ENCODE measurements around the gene DENND11. TPM values are rescaled to one million over a fixed set of nuclear protein-coding genes. Genes with fewer than 3 reads are reported as not detected.

DENND11 gene
- total RNA-seq, 1 donor from 2014 or later = 9.5 TPM

DNA sequence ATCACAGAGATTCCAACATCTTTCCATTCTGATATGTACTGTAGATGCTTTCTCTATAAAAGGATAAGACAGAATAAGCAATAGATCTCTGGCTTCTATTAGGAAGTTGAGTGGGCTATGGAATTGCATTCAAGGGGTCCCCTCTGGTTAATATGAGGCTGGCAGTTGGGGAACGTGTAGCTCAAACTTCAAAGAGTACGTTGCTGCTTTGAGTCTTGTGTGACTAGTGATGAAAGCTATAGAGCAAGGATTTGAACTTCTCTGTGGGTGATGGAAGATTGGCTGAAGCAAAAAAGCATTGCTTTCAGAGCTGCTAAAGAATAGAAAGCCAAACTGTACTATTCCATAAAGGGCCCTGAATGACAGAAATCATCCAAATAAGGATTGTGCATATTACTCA lies 12.6 kb upstream of the DENND11 start:
- Mint-ChIP-seq H3K9me3 (ENCODE audit: unreplicated experiment) (no peaks in the 10 kb centered on the region), H3K27ac (ENCODE audit: unreplicated experiment) (no peak overlapping the region), H3K4me1 (ENCODE audit: low read depth, unreplicated experiment) (no peaks in the 10 kb centered on the region), H3K27me3 (ENCODE audit: unreplicated experiment) (no peaks in the 10 kb centered on the region), H3K4me3 (ENCODE audit: unreplicated experiment) (no peak overlapping the region), H3K36me3 (ENCODE audit: unreplicated experiment) (no peaks in the 10 kb centered on the region)
- TF ChIP-seq, protein P1, sequence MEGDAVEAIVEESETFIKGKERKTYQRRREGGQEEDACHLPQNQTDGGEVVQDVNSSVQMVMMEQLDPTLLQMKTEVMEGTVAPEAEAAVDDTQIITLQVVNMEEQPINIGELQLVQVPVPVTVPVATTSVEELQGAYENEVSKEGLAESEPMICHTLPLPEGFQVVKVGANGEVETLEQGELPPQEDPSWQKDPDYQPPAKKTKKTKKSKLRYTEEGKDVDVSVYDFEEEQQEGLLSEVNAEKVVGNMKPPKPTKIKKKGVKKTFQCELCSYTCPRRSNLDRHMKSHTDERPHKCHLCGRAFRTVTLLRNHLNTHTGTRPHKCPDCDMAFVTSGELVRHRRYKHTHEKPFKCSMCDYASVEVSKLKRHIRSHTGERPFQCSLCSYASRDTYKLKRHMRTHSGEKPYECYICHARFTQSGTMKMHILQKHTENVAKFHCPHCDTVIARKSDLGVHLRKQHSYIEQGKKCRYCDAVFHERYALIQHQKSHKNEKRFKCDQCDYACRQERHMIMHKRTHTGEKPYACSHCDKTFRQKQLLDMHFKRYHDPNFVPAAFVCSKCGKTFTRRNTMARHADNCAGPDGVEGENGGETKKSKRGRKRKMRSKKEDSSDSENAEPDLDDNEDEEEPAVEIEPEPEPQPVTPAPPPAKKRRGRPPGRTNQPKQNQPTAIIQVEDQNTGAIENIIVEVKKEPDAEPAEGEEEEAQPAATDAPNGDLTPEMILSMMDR (IDR thresholded peaks at IDR 0.05; ENCODE audit: partially characterized antibody, unreplicated experiment) = no peak
- no peak for DNase-seq

DNA sequence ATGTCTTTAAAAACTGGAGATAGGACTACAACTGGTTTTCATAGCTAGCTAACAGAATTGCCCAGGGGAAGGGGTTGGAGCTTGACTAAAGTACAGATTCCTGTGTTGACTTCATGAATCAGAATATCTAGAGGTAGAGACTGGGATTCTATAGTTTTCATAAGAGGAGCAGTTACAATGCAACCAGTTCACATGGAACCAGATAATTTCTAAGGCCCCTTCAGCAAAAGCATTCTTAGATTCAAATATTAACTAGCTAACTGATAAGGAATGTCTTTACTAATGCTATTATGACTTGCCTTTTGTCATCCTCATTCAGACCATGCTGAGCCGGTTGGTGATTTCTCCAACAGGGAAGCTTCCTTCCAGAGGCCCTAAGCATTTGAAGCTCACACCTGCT lies 11.9 kb upstream of the DENND11 start:
- H3K27ac Mint-ChIP-seq (ENCODE audit: unreplicated experiment) = no peak overlapping the region
- no peaks in the 10 kb centered on the region for H3K27me3 Mint-ChIP-seq (ENCODE audit: unreplicated experiment)
- DNase-seq = no peak
- no peaks in the 10 kb centered on the region for H3K4me1 Mint-ChIP-seq (ENCODE audit: low read depth, unreplicated experiment)
- H3K4me3 Mint-ChIP-seq (ENCODE audit: unreplicated experiment) = no peak overlapping the region
- no peaks in the 10 kb centered on the region for H3K36me3 Mint-ChIP-seq (ENCODE audit: unreplicated experiment)
- no peaks in the 10 kb centered on the region for H3K9me3 Mint-ChIP-seq (ENCODE audit: unreplicated experiment)
- TF ChIP-seq, protein P1 (IDR thresholded peaks at IDR 0.05; ENCODE audit: partially characterized antibody, unreplicated experiment) = no peak

DNA sequence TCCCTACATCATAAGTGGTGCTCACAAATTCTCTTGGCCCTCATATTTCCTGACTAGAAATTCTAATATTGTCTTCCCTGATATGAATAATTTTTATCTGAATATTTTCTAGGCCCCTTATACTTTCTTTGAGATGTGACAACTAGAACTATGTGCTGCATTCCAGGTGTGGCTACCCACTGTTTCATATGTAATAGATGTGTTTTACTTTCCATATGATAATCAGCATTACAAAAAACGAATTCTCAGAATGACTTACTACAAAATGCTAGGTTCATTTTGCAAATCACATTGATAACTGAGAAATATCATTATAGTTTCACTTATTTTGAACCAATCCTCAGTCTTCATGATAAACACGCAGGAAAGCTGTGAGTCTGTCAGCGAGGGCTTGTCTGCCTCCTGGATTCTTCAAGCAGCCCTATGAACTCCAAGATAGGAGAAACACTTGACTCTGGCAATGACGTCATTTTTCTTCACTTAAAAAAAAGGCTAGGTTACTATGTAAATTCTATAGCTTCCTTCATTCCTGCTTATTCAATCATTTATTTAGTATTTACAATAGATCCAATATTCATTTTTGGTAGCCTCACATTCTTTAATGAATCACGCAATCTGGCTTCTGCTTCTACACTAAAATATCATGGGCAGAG lies 10.8 kb upstream of the DENND11 start:
- Mint-ChIP-seq H3K9me3 (ENCODE audit: unreplicated experiment) (no peaks in the 10 kb centered on the region), H3K36me3 (ENCODE audit: unreplicated experiment) (no peaks in the 10 kb centered on the region), H3K27ac (ENCODE audit: unreplicated experiment) (no peak overlapping the region), H3K27me3 (ENCODE audit: unreplicated experiment) (no peaks in the 10 kb centered on the region), H3K4me3 (ENCODE audit: unreplicated experiment) (no peak overlapping the region), H3K4me1 (ENCODE audit: low read depth, unreplicated experiment) (no peaks in the 10 kb centered on the region)
- TF ChIP-seq, protein P1 (IDR thresholded peaks at IDR 0.05; ENCODE audit: partially characterized antibody, unreplicated experiment) = no peak
- DNase-seq = no peak

DNA sequence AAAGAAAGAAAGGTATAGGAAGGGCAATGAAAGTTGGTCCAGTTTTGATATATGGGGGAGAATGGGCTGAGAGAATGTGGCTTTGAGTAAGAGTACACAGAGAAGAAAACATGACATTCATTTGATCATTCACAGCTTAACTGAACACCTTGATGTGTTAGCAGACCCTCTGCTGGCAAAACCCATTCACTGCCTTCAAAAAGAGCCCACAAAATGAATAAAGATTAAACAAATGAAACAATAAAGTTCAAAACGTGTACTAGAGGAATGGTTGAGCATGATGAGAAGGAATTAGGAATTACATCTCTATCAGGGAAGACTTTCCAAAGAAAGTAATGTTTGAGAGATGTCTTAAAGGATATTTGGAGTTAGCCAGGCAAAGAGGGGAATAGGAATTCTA lies 8.3 kb upstream of the DENND11 start:
- no peak for DNase-seq
- Mint-ChIP-seq H3K4me1 (ENCODE audit: low read depth, unreplicated experiment) (no peaks in the 10 kb centered on the region), H3K4me3 (ENCODE audit: unreplicated experiment) (no peak overlapping the region), H3K27ac (ENCODE audit: unreplicated experiment) (no peak overlapping the region), H3K27me3 (ENCODE audit: unreplicated experiment) (no peaks in the 10 kb centered on the region), H3K9me3 (ENCODE audit: unreplicated experiment) (peaks cover 2% of the 10 kb centered on the region), H3K36me3 (ENCODE audit: unreplicated experiment) (no peaks in the 10 kb centered on the region)
- TF ChIP-seq, protein P1 (IDR thresholded peaks at IDR 0.05; ENCODE audit: partially characterized antibody, unreplicated experiment) = no peak

DNA sequence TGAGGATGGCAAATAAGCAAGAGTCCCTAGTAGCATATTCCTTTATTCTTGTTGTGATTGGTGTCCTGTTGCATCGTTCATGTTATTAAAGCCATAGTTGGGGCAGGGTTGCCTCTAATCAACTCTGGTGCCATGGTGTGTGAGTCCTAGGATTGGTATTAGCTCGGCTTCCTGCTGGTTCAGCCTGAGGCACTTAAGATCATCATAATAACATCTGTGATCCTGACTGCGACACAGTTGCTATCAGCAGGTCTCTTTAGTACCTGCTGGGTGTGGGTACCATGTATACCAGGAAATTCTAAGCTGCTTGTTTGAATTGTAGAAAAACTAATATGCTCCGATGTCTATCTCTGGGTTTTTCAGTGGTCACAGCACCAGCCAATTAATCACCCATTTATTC lies 7.8 kb upstream of the DENND11 start:
- Mint-ChIP-seq H3K27me3 (ENCODE audit: unreplicated experiment) (no peaks in the 10 kb centered on the region), H3K36me3 (ENCODE audit: unreplicated experiment) (no peaks in the 10 kb centered on the region), H3K9me3 (ENCODE audit: unreplicated experiment) (peaks cover 2% of the 10 kb centered on the region), H3K27ac (ENCODE audit: unreplicated experiment) (no peak overlapping the region), H3K4me3 (ENCODE audit: unreplicated experiment) (no peak overlapping the region), H3K4me1 (ENCODE audit: low read depth, unreplicated experiment) (no peaks in the 10 kb centered on the region)
- DNase-seq = no peak
- TF ChIP-seq, protein P1 (IDR thresholded peaks at IDR 0.05; ENCODE audit: partially characterized antibody, unreplicated experiment) = no peak

Measured in glutamatergic neuron (in vitro differentiated cells).